Activated naive CD4-positive, alpha-beta T cell treated with anti-CD3 and anti-CD28 coated beads, Interleukin-2, amount 50 U/mL, for 24 hours (primary cell): ENCODE results near the gene ZSWIM2.
"Not testable (repeated sequence)": the region's sequence is repeated elsewhere in the genome, so short reads cannot be mapped to it uniquely, and the experiment has no call there.

Experiments used
- H3K27ac Mint-ChIP-seq: one replicate; pipeline ENCODE4 v1.8.0; 2021; ENCODE audit warnings: mild to moderate bottlenecking, mixed read lengths
- H3K27me3 Mint-ChIP-seq: one replicate; pipeline ENCODE4 v1.8.0; 2021; ENCODE audit warnings: mixed read lengths
- H3K36me3 Mint-ChIP-seq: one replicate; pipeline ENCODE4 v1.8.0; 2021; ENCODE audit warnings: mixed read lengths
- H3K4me1 Mint-ChIP-seq: one replicate; pipeline ENCODE4 v1.8.0; 2021; ENCODE audit warnings: mixed read lengths
- H3K4me3 Mint-ChIP-seq: one replicate; pipeline ENCODE4 v1.8.0; 2021; ENCODE audit warnings: mild to moderate bottlenecking, mixed read lengths
- H3K9me3 Mint-ChIP-seq: one replicate; pipeline ENCODE4 v1.8.0; 2021; ENCODE audit warnings: mixed read lengths

The ZSWIM2 gene

GRCh38 chr2:186868344-186868743 lies 19.4 kb upstream of the ZSWIM2 start:
- H3K27me3 Mint-ChIP-seq = no peaks in the 10 kb centered on the region
- H3K36me3 Mint-ChIP-seq = no peaks in the 10 kb centered on the region
- no peak overlapping the region for H3K4me3 Mint-ChIP-seq
- H3K4me1 Mint-ChIP-seq = no peaks in the 10 kb centered on the region
- no peak overlapping the region for H3K27ac Mint-ChIP-seq
- H3K9me3 Mint-ChIP-seq = no peaks in the 10 kb centered on the region

GRCh38 chr2:186862869-186863709 lies 14.1 kb upstream of the ZSWIM2 start:
- no peaks in the 10 kb centered on the region for H3K36me3 Mint-ChIP-seq
- H3K4me3 Mint-ChIP-seq = no peak overlapping the region
- H3K4me1 Mint-ChIP-seq = no peaks in the 10 kb centered on the region
- H3K27ac Mint-ChIP-seq = no peak overlapping the region
- H3K27me3 Mint-ChIP-seq = peaks cover 2% of the 10 kb centered on the region
- H3K9me3 Mint-ChIP-seq = no peaks in the 10 kb centered on the region

- peaks cover 9% of the 10 kb centered on the region for H3K9me3 Mint-ChIP-seq
- no peaks in the 10 kb centered on the region for H3K27me3 Mint-ChIP-seq
- no peak overlapping the region for H3K4me3 Mint-ChIP-seq
- no peaks in the 10 kb centered on the region for H3K4me1 Mint-ChIP-seq
- H3K36me3 Mint-ChIP-seq = no peaks in the 10 kb centered on the region
- H3K27ac Mint-ChIP-seq = no peak overlapping the region
Observed at GRCh38 chr2:186855216-186855615, 6.2 kb upstream of the ZSWIM2 start.

- H3K36me3 Mint-ChIP-seq = no peaks in the 10 kb centered on the region
Observed at GRCh38 chr2:186853951-186854350, 5.0 kb upstream of the ZSWIM2 start.

GRCh38 chr2:186852508-186852907 lies 3.5 kb upstream of the ZSWIM2 start:
- Mint-ChIP-seq H3K9me3 (peaks cover 9% of the 10 kb centered on the region), H3K27me3 (peaks cover 13% of the 10 kb centered on the region), H3K4me3 (no peak overlapping the region), H3K36me3 (no peaks in the 10 kb centered on the region), H3K27ac (no peak overlapping the region), H3K4me1 (peaks cover 6% of the 10 kb centered on the region)

More at GRCh38 chr2:186853951-186854350, 5.0 kb upstream of the ZSWIM2 start:
- Mint-ChIP-seq H3K9me3 (peaks cover 9% of the 10 kb centered on the region), H3K4me3 (no peak overlapping the region), H3K27me3 (peaks cover 10% of the 10 kb centered on the region), H3K4me1 (no peaks in the 10 kb centered on the region), H3K27ac (no peak overlapping the region)

GRCh38 chr2:186842373-186842772 lies 6.6 kb downstream of the ZSWIM2 start:
- H3K4me3 Mint-ChIP-seq = no peak overlapping the region
- H3K4me1 Mint-ChIP-seq = no peaks in the 10 kb centered on the region
- H3K27me3 Mint-ChIP-seq = peaks cover 4% of the 10 kb centered on the region
- H3K27ac Mint-ChIP-seq = no peak overlapping the region
- H3K9me3 Mint-ChIP-seq = no peaks in the 10 kb centered on the region
- no peaks in the 10 kb centered on the region for H3K36me3 Mint-ChIP-seq

- H3K27me3 Mint-ChIP-seq = peaks cover 4% of the 10 kb centered on the region
- no peak overlapping the region for H3K27ac Mint-ChIP-seq
- no peak overlapping the region for H3K4me3 Mint-ChIP-seq
- H3K4me1 Mint-ChIP-seq = no peaks in the 10 kb centered on the region
- H3K36me3 Mint-ChIP-seq = no peaks in the 10 kb centered on the region
- no peaks in the 10 kb centered on the region for H3K9me3 Mint-ChIP-seq
Observed at GRCh38 chr2:186841940-186842339, 7.0 kb downstream of the ZSWIM2 start.

GRCh38 chr2:186835628-186836027 lies 13.3 kb downstream of the ZSWIM2 start:
- Mint-ChIP-seq H3K27ac (no peak overlapping the region), H3K4me3 (no peak overlapping the region), H3K4me1 (no peaks in the 10 kb centered on the region), H3K36me3 (no peaks in the 10 kb centered on the region), H3K9me3 (no peaks in the 10 kb centered on the region), H3K27me3 (no peaks in the 10 kb centered on the region)

- Mint-ChIP-seq H3K36me3 (no peaks in the 10 kb centered on the region), H3K4me3 (no peak overlapping the region), H3K4me1 (no peaks in the 10 kb centered on the region), H3K27me3 (no peaks in the 10 kb centered on the region), H3K27ac (no peak overlapping the region), H3K9me3 (no peaks in the 10 kb centered on the region)
Observed at GRCh38 chr2:186827862-186828492, 21.0 kb downstream of the ZSWIM2 start.

- no peaks in the 10 kb centered on the region for H3K4me1 Mint-ChIP-seq
Observed at GRCh38 chr2:186827411-186827810, 21.6 kb downstream of the ZSWIM2 start.

GRCh38 chr2:186822323-186822722 lies 26.6 kb downstream of the ZSWIM2 start:
- no peak overlapping the region for H3K4me3 Mint-ChIP-seq
- no peaks in the 10 kb centered on the region for H3K36me3 Mint-ChIP-seq
- H3K9me3 Mint-ChIP-seq = no peaks in the 10 kb centered on the region
- H3K27ac Mint-ChIP-seq = no peak overlapping the region
- H3K27me3 Mint-ChIP-seq = no peaks in the 10 kb centered on the region
- H3K4me1 Mint-ChIP-seq = no peaks in the 10 kb centered on the region

More at GRCh38 chr2:186827411-186827810, 21.6 kb downstream of the ZSWIM2 start:
- no peak overlapping the region for H3K27ac Mint-ChIP-seq
- H3K9me3 Mint-ChIP-seq = no peaks in the 10 kb centered on the region
- no peaks in the 10 kb centered on the region for H3K27me3 Mint-ChIP-seq
- no peak overlapping the region for H3K4me3 Mint-ChIP-seq
- H3K36me3 Mint-ChIP-seq = no peaks in the 10 kb centered on the region

GRCh38 chr2:186820303-186820702 lies 28.7 kb downstream of the ZSWIM2 start:
- no peaks in the 10 kb centered on the region for H3K27me3 Mint-ChIP-seq

GRCh38 chr2:186811760-186812159 lies 37.2 kb downstream of the ZSWIM2 start:
- H3K36me3 Mint-ChIP-seq, H3K27ac Mint-ChIP-seq: not testable (repeated sequence)

More at GRCh38 chr2:186820303-186820702, 28.7 kb downstream of the ZSWIM2 start:
- no peak overlapping the region for H3K4me3 Mint-ChIP-seq
- H3K27ac Mint-ChIP-seq = no peak overlapping the region
- H3K36me3 Mint-ChIP-seq = no peaks in the 10 kb centered on the region
- H3K4me1 Mint-ChIP-seq = no peaks in the 10 kb centered on the region
- no peaks in the 10 kb centered on the region for H3K9me3 Mint-ChIP-seq

GRCh38 chr2:186806591-186806990 lies 42.4 kb downstream of the ZSWIM2 start:
- Mint-ChIP-seq H3K27ac (no peak overlapping the region), H3K4me3 (no peak overlapping the region), H3K9me3 (peaks cover 8% of the 10 kb centered on the region), H3K4me1 (no peaks in the 10 kb centered on the region), H3K27me3 (peaks cover 7% of the 10 kb centered on the region), H3K36me3 (no peaks in the 10 kb centered on the region)

More at GRCh38 chr2:186811760-186812159, 37.2 kb downstream of the ZSWIM2 start:
- not testable (repeated sequence) for H3K4me1 Mint-ChIP-seq, H3K27me3 Mint-ChIP-seq, H3K4me3 Mint-ChIP-seq
- peaks cover 12% of the 10 kb centered on the region for H3K9me3 Mint-ChIP-seq

GRCh38 chr2:186798604-186799003 lies 50.4 kb downstream of the ZSWIM2 start:
- not testable (repeated sequence) for H3K9me3 Mint-ChIP-seq, H3K4me3 Mint-ChIP-seq, H3K27me3 Mint-ChIP-seq, H3K36me3 Mint-ChIP-seq, H3K4me1 Mint-ChIP-seq, H3K27ac Mint-ChIP-seq

GRCh38 chr2:186784930-186785329 lies 64.0 kb downstream of the ZSWIM2 start:
- peaks cover 2% of the 10 kb centered on the region for H3K36me3 Mint-ChIP-seq
- no peaks in the 10 kb centered on the region for H3K27me3 Mint-ChIP-seq
- H3K9me3 Mint-ChIP-seq = peaks cover 23% of the 10 kb centered on the region
- H3K4me3 Mint-ChIP-seq = no peak overlapping the region
- no peak overlapping the region for H3K27ac Mint-ChIP-seq
- H3K4me1 Mint-ChIP-seq = no peaks in the 10 kb centered on the region
